KMS-11 (cell line): ENCODE data around the gene PRDX6.

Source experiments
- H2AFZ ChIP-seq: fragments of 200-600 bp; sonication (generic); 2 replicates; pipeline ENCODE4 v1.6.1; 2016; ENCODE audit warnings: antibody characterized with exemption, mixed run types, low read depth
- H3K27ac ChIP-seq: fragments of 200-600 bp; sonication (generic); 2 replicates; pipeline ENCODE4 v1.6.1; 2016; ENCODE audit warnings: mild to moderate bottlenecking, mixed run types
- H3K27me3 ChIP-seq: fragments of 200-600 bp; sonication (generic); 2 replicates; pipeline ENCODE4 v1.6.1; 2017; ENCODE audit warnings: mild to moderate bottlenecking, low read depth, mixed run types, moderate library complexity; ENCODE audit not compliant: insufficient read depth
- H3K36me3 ChIP-seq: fragments of 200-600 bp; sonication (generic); 2 replicates; pipeline ENCODE4 v1.6.1; 2017; ENCODE audit warnings: mild to moderate bottlenecking, mixed run types; ENCODE audit not compliant: insufficient read depth
- H3K4me1 ChIP-seq: fragments of 200-600 bp; sonication (generic); 2 replicates; pipeline ENCODE4 v1.6.1; 2016; ENCODE audit warnings: mild to moderate bottlenecking, low read depth, mixed run types; ENCODE audit not compliant: poor library complexity, severe bottlenecking
- H3K4me2 ChIP-seq: fragments of 200-600 bp; sonication (generic); 2 replicates; pipeline ENCODE4 v1.7.0; 2016; ENCODE audit warnings: mild to moderate bottlenecking, mixed run types
- H3K4me3 ChIP-seq: fragments of 200-600 bp; sonication (generic); IDR thresholded peaks from 2 replicates; pipeline ENCODE4 v1.6.1; 2017; ENCODE audit warnings: low read depth, low read length, mixed read lengths; ENCODE audit not compliant: insufficient read depth
- H3K79me2 ChIP-seq: fragments of 200-600 bp; sonication (generic); 2 replicates; pipeline ENCODE4 v1.6.1; 2016; ENCODE audit warnings: low read depth, mixed run types; ENCODE audit not compliant: insufficient read depth
- H3K9ac ChIP-seq: fragments of 200-600 bp; sonication (generic); 2 replicates; pipeline ENCODE4 v1.6.1; 2016; ENCODE audit warnings: mild to moderate bottlenecking, mixed run types
- H4K20me1 ChIP-seq: fragments of 200-600 bp; sonication (generic); 2 replicates; pipeline ENCODE4 v1.6.1; 2016; ENCODE audit warnings: mild to moderate bottlenecking, mixed run types; ENCODE audit not compliant: insufficient read depth
- TF ChIP-seq, protein P1 (sequence below): fragments of 200-600 bp; sonication (generic); conservative IDR thresholded peaks from 2 replicates; pipeline ENCODE4 v1.6.1; 2017; ENCODE audit warnings: low read depth, mild to moderate bottlenecking, antibody characterized with exemption, low read length, moderate library complexity, mixed read lengths

Gene PRDX6

GRCh38 chr1:173502104-173502503 is 25.0 kb downstream of the PRDX6 start:
- TF ChIP-seq, protein P1, sequence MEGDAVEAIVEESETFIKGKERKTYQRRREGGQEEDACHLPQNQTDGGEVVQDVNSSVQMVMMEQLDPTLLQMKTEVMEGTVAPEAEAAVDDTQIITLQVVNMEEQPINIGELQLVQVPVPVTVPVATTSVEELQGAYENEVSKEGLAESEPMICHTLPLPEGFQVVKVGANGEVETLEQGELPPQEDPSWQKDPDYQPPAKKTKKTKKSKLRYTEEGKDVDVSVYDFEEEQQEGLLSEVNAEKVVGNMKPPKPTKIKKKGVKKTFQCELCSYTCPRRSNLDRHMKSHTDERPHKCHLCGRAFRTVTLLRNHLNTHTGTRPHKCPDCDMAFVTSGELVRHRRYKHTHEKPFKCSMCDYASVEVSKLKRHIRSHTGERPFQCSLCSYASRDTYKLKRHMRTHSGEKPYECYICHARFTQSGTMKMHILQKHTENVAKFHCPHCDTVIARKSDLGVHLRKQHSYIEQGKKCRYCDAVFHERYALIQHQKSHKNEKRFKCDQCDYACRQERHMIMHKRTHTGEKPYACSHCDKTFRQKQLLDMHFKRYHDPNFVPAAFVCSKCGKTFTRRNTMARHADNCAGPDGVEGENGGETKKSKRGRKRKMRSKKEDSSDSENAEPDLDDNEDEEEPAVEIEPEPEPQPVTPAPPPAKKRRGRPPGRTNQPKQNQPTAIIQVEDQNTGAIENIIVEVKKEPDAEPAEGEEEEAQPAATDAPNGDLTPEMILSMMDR = no peak
- no peak overlapping the region for H3K4me3 ChIP-seq

DNA sequence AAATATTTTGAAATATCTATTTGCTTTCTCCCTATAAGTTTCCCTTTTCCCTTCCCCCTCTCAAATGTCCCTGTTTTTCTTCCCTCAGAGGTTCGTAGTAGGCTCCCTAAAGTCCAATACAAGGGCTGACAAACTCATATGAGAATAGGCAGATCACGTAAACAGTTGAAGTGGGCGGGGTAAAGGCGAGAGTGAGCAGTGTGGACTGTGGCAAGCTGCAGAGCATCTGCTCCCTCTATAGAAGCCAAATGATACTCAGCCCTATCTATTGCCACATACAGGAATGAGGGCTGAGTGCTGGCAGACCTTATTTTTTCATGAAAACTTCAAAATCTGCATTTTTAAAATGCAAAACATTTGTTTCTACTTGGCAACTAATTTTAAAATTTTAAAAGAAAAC is 26.3 kb downstream of the PRDX6 start:
- H3K4me1 ChIP-seq = no peaks in the 10 kb centered on the region
- H4K20me1 ChIP-seq = no peaks in the 10 kb centered on the region
- H3K27me3 ChIP-seq = no peaks in the 10 kb centered on the region
- no peak overlapping the region for H3K27ac ChIP-seq
- H3K4me2 ChIP-seq = no peak overlapping the region
- no peaks in the 10 kb centered on the region for H3K79me2 ChIP-seq
- H3K4me3 ChIP-seq = no peak overlapping the region
- no peaks in the 10 kb centered on the region for H3K36me3 ChIP-seq
- no peak overlapping the region for H2AFZ ChIP-seq
- TF ChIP-seq, protein P1 = no peak
- H3K9ac ChIP-seq = no peak overlapping the region

More at GRCh38 chr1:173502104-173502503, 25.0 kb downstream of the PRDX6 start:
- no peak overlapping the region for H2AFZ ChIP-seq
- no peaks in the 10 kb centered on the region for H3K79me2 ChIP-seq
- no peak overlapping the region for H3K4me2 ChIP-seq
- no peak overlapping the region for H3K9ac ChIP-seq
- H3K4me1 ChIP-seq = no peaks in the 10 kb centered on the region
- no peaks in the 10 kb centered on the region for H3K36me3 ChIP-seq
- no peaks in the 10 kb centered on the region for H4K20me1 ChIP-seq
- no peaks in the 10 kb centered on the region for H3K27me3 ChIP-seq
- no peak overlapping the region for H3K27ac ChIP-seq

DNA sequence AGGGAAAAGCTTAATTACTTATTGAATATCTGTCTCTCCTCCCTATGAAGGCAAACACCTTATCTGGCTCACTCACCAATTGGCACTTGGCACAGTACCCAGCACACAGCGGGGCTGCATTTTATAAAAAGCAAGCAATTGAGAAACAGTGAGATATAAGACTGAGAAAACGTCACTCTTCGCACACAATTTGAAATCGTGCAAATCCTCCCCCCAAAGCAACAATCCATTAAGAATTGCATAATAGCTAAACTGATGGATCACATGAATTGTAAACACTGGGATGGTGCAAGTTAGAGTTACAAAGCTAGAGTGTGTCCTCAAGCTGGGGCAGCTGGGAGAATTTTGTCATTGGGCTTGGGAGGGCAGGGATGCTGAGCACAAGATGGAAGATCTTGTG is 27.1 kb downstream of the PRDX6 start:
- H3K36me3 ChIP-seq = no peaks in the 10 kb centered on the region
- H3K4me2 ChIP-seq = no peak overlapping the region
- H2AFZ ChIP-seq = no peak overlapping the region
- H3K4me1 ChIP-seq = no peaks in the 10 kb centered on the region
- H3K9ac ChIP-seq = no peak overlapping the region
- TF ChIP-seq, protein P1 = no peak
- no peak overlapping the region for H3K27ac ChIP-seq
- no peaks in the 10 kb centered on the region for H3K27me3 ChIP-seq
- H3K79me2 ChIP-seq = no peaks in the 10 kb centered on the region
- no peaks in the 10 kb centered on the region for H4K20me1 ChIP-seq
- no peak overlapping the region for H3K4me3 ChIP-seq

DNA sequence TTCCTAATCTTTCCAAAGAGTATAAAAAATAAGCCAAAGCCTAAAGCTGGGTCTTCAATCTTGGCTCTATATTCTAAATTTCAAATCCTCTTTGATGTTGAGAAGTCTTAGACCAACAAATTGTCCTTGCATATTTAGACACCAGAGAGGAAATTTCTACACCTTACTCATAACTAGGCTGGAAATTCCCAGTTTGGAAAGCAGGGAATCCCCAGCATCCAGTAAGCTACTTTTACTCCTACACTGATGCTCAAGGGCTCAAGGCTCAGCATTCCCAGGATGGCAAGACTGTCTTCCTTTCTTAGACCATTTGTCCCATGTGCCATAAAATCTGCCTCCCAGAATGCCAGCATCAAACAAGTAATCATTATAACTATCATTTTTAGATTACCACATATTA is 28.3 kb downstream of the PRDX6 start:
- Histone ChIP-seq H3K4me3 (no peak overlapping the region), H3K4me2 (no peak overlapping the region), H3K27me3 (no peaks in the 10 kb centered on the region), H3K79me2 (no peaks in the 10 kb centered on the region), H3K4me1 (no peaks in the 10 kb centered on the region), H3K27ac (no peak overlapping the region), H3K9ac (no peak overlapping the region), H4K20me1 (no peaks in the 10 kb centered on the region), H3K36me3 (no peaks in the 10 kb centered on the region), H2AFZ (no peak overlapping the region)
- TF ChIP-seq, protein P1 = no peak
